Measurements from ENCODE around the gene EXOC1.

GRCh38 chr4:55817691-55818090, 35.8 kb upstream of the EXOC1 start:
- TF ChIP-seq EZH2 (IDR thresholded peaks at IDR 0.05) (no peak), CTCF (IDR thresholded peaks at IDR 0.05 in 2 of 3, conservative IDR thresholded peaks at IDR 0.05 in 1 of 3; ENCODE audit: borderline replicate concordance in 1 of 3, insufficient read depth in 1 of 3, low read depth in 2 of 3, low read length in 2 of 3) (no peak), RAD21 (IDR thresholded peaks at IDR 0.05; ENCODE audit: low read depth) (no peak), SIN3A (IDR thresholded peaks at IDR 0.05; ENCODE audit: low read depth) (no peak), YY1 (IDR thresholded peaks at IDR 0.05; ENCODE audit: extremely low read depth, insufficient replicate concordance, low read depth, low read length) (no peak), POLR2A (IDR thresholded peaks at IDR 0.05; ENCODE audit: borderline replicate concordance, extremely low read depth, insufficient read depth, insufficient read length) (no peak), ATF3 (IDR thresholded peaks at IDR 0.05) (no peak), CEBPB (IDR thresholded peaks at IDR 0.05; ENCODE audit: low read depth) (no peak), POLR2AphosphoS5 (IDR thresholded peaks at IDR 0.05; ENCODE audit: low read depth, low read length) (no peak), REST (IDR thresholded peaks at IDR 0.05; ENCODE audit: low read depth) (no peak), SP1 (IDR thresholded peaks at IDR 0.05; ENCODE audit: low read depth) (no peak), JUND (IDR thresholded peaks at IDR 0.05) (no peak)
